GM21447 (cell line): ENCODE data around the gene REELD1.

ENCODE experiments used
- ATAC-seq: cut with Tn5 transposase; IDR thresholded peaks from one replicate; pipeline ENCODE4 v1.9.1; 2021; ENCODE audit not compliant: unreplicated experiment

REELD1 gene

DNA sequence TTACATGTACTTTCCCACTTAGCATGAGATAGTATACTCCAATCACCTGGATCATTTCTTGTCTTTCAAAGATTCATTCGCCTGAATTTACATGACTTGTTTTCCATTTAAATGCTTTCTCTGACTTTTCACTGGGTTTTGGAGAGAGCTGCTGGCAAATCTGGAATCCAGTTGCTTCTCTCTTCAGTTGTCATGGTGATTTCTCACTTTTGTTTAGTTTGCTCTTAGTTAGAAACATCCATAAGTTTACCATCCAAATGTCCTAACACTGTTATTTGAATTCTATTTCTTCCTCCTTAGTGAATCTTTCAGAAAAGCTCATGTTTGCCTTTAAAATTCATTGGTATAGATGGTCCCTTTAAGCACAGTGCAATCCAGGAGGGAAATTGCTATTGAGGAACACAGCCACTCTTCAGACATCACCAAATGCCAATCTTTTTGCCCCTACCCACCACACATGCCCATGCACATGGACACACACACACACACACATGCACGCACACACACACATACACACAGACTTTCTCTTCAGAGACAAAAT is 51.7 kb downstream of the REELD1 start:
- no peak for ATAC-seq

DNA sequence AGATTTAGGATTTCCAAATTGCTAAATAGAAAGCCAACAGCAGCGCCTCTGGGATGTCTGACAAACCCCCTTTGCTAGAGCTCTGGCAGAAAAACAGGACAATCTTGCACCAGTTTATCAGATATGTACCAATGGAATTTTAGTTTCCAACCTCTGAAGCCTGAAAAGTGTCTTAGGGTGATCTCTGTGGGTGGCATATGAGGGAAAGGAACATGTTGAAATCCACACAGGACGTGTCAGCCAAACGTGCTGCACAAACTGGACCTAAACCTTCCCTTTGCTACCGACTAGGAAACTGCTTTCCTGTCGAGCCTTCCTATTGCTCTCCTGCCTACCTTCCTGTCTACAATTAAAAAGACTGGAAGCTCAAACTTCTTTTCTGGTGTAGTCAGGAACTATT is 53.5 kb downstream of the REELD1 start:
- no peak for ATAC-seq

DNA sequence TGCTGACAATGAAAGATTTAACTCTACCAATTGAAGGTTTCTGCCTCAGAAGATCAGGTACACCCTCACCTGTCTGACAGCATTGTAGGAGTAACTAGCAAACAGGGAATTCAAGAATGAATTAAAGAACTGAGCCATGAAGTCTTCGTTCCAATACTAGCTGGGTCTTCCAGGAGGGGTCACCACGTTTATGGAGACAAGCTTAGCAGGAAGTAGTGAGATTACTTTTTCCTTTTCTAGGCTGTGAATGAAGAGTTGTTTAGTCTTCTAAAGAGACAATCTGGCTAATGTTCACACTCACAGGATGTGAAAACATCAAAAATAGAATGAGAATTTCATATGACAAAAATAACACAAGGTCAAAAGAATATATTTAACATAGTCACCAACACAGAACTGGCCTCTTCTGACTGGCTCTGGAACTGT is 54.9 kb downstream of the REELD1 start:
- peak; percentile 51 for ATAC-seq

DNA sequence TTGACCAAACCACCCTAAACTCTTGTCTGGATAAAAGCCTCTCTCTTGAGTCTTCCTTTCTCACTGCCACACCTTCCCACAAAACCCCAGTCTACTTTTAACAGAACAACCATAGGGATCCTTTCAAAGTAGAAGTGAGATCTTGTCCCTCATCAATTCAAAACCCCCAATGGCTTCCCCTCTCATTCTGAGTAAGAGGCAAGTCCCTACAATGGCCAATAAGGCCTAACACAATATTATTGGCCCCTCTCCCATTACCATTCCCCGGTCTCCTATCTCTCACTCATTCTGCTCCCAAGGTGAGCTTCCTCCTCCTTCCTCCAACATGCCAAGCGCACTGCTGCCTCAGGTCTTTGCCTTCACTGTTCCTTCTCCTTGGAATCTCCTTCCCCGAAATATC is 57.1 kb downstream of the REELD1 start:
- ATAC-seq = no peak

DNA sequence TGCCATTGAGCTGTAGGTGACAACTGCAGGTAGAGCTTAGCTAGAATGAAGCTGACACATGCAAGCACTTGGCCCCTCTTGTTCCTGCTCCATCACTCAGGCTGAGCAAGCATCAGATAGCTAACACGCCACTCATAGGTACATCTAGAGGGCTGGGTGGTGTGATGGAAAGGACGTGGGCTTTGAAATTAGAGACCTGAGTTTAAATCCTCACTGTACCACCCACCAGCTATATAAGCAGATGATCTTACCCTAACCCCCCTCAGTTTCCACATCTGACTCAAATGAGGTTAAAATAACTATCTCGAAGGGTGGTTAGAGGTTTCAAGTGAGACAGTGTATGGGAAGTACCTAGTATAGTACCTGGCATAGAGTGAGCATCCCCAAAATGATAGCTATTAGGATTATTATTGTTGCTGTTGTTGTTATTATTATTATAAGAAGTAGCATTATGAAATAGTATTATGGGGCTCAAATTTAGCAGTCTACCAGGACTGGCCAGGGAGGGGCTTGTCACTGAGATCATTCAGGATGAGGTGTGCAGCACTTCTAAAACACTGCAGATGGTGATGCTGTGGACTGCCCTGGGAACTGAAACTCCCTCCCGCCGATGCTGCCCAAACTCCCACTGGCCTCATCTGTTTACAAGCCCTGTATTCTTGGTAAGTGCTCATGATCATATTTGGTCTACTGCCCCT is 59.0 kb downstream of the REELD1 start:
- peak; percentile 60 for ATAC-seq

DNA sequence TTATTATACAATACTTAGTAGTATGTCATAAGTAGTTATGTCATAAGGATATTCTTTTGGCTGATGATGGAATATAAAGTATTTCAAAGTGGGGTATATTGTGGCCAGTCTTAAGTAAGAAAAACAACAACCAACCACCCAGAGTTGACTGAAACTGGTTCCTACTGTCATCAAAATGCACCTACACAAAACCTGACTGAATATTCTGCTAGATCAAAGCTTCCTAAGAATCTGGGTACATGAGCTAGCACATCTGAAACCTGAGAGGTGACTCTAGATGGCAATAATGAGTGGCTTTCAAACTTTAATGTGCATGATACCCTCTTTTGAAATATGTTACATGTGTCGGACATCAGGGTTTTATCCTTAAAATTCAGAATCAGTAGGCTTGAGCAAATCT is 60.4 kb downstream of the REELD1 start:
- ATAC-seq = no peak

DNA sequence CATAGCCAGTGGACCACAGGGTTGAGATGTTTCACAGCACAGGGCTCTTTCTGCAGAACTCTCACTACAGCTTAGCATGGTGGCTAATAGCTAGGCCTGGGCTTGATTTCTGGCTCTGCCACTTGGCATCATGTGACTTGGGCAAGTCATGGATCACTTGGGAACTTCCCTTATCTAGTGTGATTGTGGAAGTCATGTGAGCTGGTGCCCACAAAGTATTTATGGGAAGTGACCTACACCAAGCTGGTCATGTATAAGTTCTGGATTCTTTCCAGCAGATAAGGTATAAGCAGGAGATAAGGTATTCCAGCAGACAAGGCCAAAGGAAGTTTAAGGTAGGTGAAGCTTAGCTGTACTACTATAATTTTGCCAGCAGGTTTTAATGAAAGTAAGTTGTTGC is 61.0 kb downstream of the REELD1 start:
- no peak for ATAC-seq

DNA sequence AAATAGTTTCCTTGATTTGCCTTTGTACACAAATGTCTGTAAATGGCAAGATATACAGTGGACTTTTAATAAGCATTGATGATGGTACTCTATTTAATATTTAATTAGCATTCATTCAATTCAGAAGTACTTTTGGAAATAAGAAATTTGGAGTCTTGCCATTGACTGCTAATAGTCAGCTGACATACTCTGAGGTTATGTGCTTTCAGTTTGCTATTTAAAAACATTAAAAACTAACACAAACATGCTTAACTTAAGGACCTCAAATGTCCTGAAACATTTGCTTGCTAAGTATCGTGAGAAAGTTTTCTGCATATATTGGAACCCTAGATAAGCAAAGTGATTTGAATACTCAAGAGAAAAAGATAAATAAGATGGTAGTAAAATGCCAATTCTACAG is 64.6 kb downstream of the REELD1 start:
- no peak for ATAC-seq
